Chondrocyte (in vitro differentiated cells): ENCODE data around the gene SPTBN1. TPM values are rescaled to one million over a fixed set of nuclear protein-coding genes. Genes with fewer than 3 reads are reported as not detected.

Experiments used
- DNase-seq: peaks from one replicate; pipeline ENCODE4 v3.0.0; 2021; ENCODE audit warnings: mixed read lengths, low spot score
- H3K27ac Mint-ChIP-seq: one replicate; pipeline ENCODE4 v1.8.0; 2021; ENCODE audit warnings: mild to moderate bottlenecking, moderate library complexity, mixed read lengths; ENCODE audit not compliant: unreplicated experiment
- H3K27me3 Mint-ChIP-seq: 2 replicates; pipeline ENCODE4 v1.8.0; 2021; ENCODE audit warnings: low read depth, mixed read lengths
- H3K36me3 Mint-ChIP-seq: 2 replicates; pipeline ENCODE4 v1.8.0; 2021; ENCODE audit warnings: low read depth, mixed read lengths
- H3K4me1 Mint-ChIP-seq: 2 replicates; pipeline ENCODE4 v1.8.0; 2021; ENCODE audit warnings: low read depth, mild to moderate bottlenecking, mixed read lengths
- H3K4me3 Mint-ChIP-seq: one replicate; pipeline ENCODE4 v1.8.0; 2021; ENCODE audit warnings: mild to moderate bottlenecking, moderate library complexity, mixed read lengths; ENCODE audit not compliant: unreplicated experiment
- H3K9me3 Mint-ChIP-seq: 2 replicates; pipeline ENCODE4 v1.8.0; 2021; ENCODE audit warnings: low read depth, mixed read lengths
- CTCF ChIP-seq: fragments of 200-600 bp; sonication (generic); IDR thresholded peaks from 2 replicates; pipeline ENCODE4 v1.5.0; 2021; ENCODE audit warnings: antibody characterized with exemption, mild to moderate bottlenecking, moderate library complexity
- total RNA-seq: library from RNA; stranded (reverse); gene quantifications from 3 replicates; pipeline ENCODE4 v1.2.1, GENCODE V29; 2021

The SPTBN1 gene
- total RNA-seq, 1 donor from 2014 or later, result 297 TPM

- Mint-ChIP-seq H3K4me3 (no peak overlapping the region), H3K9me3 (no peaks in the 10 kb centered on the region), H3K4me1 (peaks cover 9% of the 10 kb centered on the region), H3K36me3 (no peaks in the 10 kb centered on the region), H3K27ac (no peak overlapping the region), H3K27me3 (no peaks in the 10 kb centered on the region)
- DNase-seq, result no peak
- no peak for TF ChIP-seq CTCF
These were observed 21.4 kb upstream of the SPTBN1 start for GRCh38 chr2:54434711-54435110.

- Mint-ChIP-seq H3K27ac (no peak overlapping the region), H3K4me3 (no peak overlapping the region), H3K4me1 (peaks cover 11% of the 10 kb centered on the region), H3K27me3 (no peaks in the 10 kb centered on the region), H3K36me3 (no peaks in the 10 kb centered on the region), H3K9me3 (no peaks in the 10 kb centered on the region)
- no peak for DNase-seq
- TF ChIP-seq CTCF, result no peak
These were observed 20.6 kb upstream of the SPTBN1 start for GRCh38 chr2:54435325-54436226.

GRCh38 chr2:54437588-54437987 is 18.5 kb upstream of the SPTBN1 start:
- Mint-ChIP-seq H3K4me1 (peaks cover 14% of the 10 kb centered on the region), H3K27me3 (no peaks in the 10 kb centered on the region)

GRCh38 chr2:54438271-54438670 is 17.9 kb upstream of the SPTBN1 start:
- H3K4me1 Mint-ChIP-seq, result peaks cover 14% of the 10 kb centered on the region
- TF ChIP-seq CTCF, result no peak
- no peak for DNase-seq
- H3K36me3 Mint-ChIP-seq, result no peaks in the 10 kb centered on the region
- no peak overlapping the region for H3K4me3 Mint-ChIP-seq
- H3K9me3 Mint-ChIP-seq, result no peaks in the 10 kb centered on the region
- H3K27ac Mint-ChIP-seq, result no peak overlapping the region
- H3K27me3 Mint-ChIP-seq, result no peaks in the 10 kb centered on the region

More at GRCh38 chr2:54437588-54437987, 18.5 kb upstream of the SPTBN1 start:
- H3K9me3 Mint-ChIP-seq, result no peaks in the 10 kb centered on the region
- no peak for DNase-seq
- H3K36me3 Mint-ChIP-seq, result no peaks in the 10 kb centered on the region
- no peak overlapping the region for H3K27ac Mint-ChIP-seq
- no peak for TF ChIP-seq CTCF
- no peak overlapping the region for H3K4me3 Mint-ChIP-seq

GRCh38 chr2:54439582-54439981 is 16.5 kb upstream of the SPTBN1 start:
- no peaks in the 10 kb centered on the region for H3K36me3 Mint-ChIP-seq
- H3K4me3 Mint-ChIP-seq, result no peak overlapping the region
- no peaks in the 10 kb centered on the region for H3K27me3 Mint-ChIP-seq
- DNase-seq, result no peak
- H3K27ac Mint-ChIP-seq, result no peak overlapping the region
- no peaks in the 10 kb centered on the region for H3K9me3 Mint-ChIP-seq
- no peak for TF ChIP-seq CTCF
- peaks cover 18% of the 10 kb centered on the region for H3K4me1 Mint-ChIP-seq
